22Rv1 (cell line): ENCODE results near the gene CDC42BPB.

ENCODE experiments used
- ZFX ChIP-seq: fragments of 450-650 bp; IDR thresholded peaks from 2 replicates; pipeline ENCODE4 v1.6.1; 2017; ENCODE audit warnings: antibody characterized with exemption, borderline replicate concordance
- TF ChIP-seq, protein P1 (sequence below): fragments of 450-650 bp; IDR thresholded peaks from 2 replicates; pipeline ENCODE4 v1.5.1; 2017; ENCODE audit warnings: mild to moderate bottlenecking

DNA sequence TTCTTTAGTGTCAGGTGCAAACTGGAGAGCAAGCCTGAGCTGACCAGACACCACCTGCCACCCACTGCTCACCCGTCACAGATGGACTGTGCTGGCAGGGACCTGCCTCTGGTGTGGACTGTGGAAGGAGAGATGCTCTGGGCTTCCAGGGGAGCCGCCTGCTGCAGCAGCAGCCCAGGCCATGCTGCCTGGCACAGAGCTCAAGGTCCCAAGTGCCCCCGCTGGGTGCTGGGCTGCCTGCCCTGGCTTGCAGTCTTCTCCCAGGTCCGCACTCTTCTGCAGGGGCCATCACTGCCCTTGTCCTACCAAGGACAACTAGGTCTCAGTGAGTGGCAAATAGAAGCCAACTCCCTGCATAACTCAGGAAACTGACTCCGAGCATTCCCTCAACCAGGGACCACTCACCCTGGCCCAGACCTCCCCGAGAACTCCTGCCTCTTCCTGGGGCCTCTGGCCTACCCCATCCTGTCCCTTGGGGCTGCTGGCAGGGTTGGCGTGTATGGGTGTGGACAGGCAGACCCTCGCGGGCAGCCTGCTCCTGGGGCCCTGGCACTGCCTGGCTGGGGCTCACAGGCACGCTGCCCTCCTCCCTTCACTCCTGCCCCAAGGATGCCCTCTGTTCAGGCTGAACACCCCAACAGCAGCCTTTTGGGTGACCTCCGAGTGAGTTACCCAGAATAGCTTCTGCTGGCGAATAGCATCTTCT lies 125.6 kb downstream of the CDC42BPB start:
- TF ChIP-seq, protein P1, sequence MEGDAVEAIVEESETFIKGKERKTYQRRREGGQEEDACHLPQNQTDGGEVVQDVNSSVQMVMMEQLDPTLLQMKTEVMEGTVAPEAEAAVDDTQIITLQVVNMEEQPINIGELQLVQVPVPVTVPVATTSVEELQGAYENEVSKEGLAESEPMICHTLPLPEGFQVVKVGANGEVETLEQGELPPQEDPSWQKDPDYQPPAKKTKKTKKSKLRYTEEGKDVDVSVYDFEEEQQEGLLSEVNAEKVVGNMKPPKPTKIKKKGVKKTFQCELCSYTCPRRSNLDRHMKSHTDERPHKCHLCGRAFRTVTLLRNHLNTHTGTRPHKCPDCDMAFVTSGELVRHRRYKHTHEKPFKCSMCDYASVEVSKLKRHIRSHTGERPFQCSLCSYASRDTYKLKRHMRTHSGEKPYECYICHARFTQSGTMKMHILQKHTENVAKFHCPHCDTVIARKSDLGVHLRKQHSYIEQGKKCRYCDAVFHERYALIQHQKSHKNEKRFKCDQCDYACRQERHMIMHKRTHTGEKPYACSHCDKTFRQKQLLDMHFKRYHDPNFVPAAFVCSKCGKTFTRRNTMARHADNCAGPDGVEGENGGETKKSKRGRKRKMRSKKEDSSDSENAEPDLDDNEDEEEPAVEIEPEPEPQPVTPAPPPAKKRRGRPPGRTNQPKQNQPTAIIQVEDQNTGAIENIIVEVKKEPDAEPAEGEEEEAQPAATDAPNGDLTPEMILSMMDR = no peak
- no peak for TF ChIP-seq ZFX
